ENCODE measurements around the gene MLH3. TPM values are rescaled to one million over a fixed set of nuclear protein-coding genes. Genes with fewer than 3 reads are reported as not detected.

Gene MLH3
- total and polyA plus RNA-seq, 2 experiments from 2014 or later, result 10.7 to 14.7 TPM

Small RNAs within 50 kb of the gene (small RNA-seq; reads per million reads assigned to genes)
- not detected for gene RNU6-689P (ENCODE audit: low replicate concordance)

Other genes starting within 250 kb of the MLH3 start
- 0.31 TPM in 1 of 2 replicates, not detected in the other for gene PROX2, start 175.3 kb downstream of the MLH3 start, total RNA-seq (2014; rRNA removed; shearing (Covaris generic))
- gene PROX2, start 175.3 kb downstream of the MLH3 start, polyA plus RNA-seq (2016; fragmentation: Nextera tagmentation; extraction: Ambion mirVana), result 0.06 and 0.09 TPM in 2 replicates
- 102 and 106 TPM in 2 replicates for gene DLST, start 169.6 kb downstream of the MLH3 start, total RNA-seq (2014; rRNA removed; shearing (Covaris generic))
- 11.2 TPM in 2 replicates for gene DLST, start 169.6 kb downstream of the MLH3 start, polyA plus RNA-seq (2016; fragmentation: Nextera tagmentation; extraction: Ambion mirVana)
- gene RPS6KL1, start 128.2 kb downstream of the MLH3 start, total RNA-seq (2014; rRNA removed; shearing (Covaris generic)), result 6.5 and 11.6 TPM in 2 replicates
- gene RPS6KL1, start 128.2 kb downstream of the MLH3 start, polyA plus RNA-seq (2016; fragmentation: Nextera tagmentation; extraction: Ambion mirVana), result 4.6 and 5.6 TPM in 2 replicates
- gene PGF, start 95.9 kb downstream of the MLH3 start, total RNA-seq (2014; rRNA removed; shearing (Covaris generic)), result 6.3 and 9.5 TPM in 2 replicates
- 2.9 and 5.1 TPM in 2 replicates for gene PGF, start 95.9 kb downstream of the MLH3 start, polyA plus RNA-seq (2016; fragmentation: Nextera tagmentation; extraction: Ambion mirVana)
- 39.2 and 41.4 TPM in 2 replicates for gene EIF2B2, start 48.5 kb downstream of the MLH3 start, total RNA-seq (2014; rRNA removed; shearing (Covaris generic))
- gene EIF2B2, start 48.5 kb downstream of the MLH3 start, polyA plus RNA-seq (2016; fragmentation: Nextera tagmentation; extraction: Ambion mirVana), result 36.4 and 40.5 TPM in 2 replicates
- 18.4 and 23.0 TPM in 2 replicates for gene ACYP1, start 12.6 kb upstream of the MLH3 start, total RNA-seq (2014; rRNA removed; shearing (Covaris generic))
- 91.5 and 104 TPM in 2 replicates for gene ACYP1, start 12.6 kb upstream of the MLH3 start, polyA plus RNA-seq (2016; fragmentation: Nextera tagmentation; extraction: Ambion mirVana)
- gene ZC2HC1C, start 18.2 kb upstream of the MLH3 start, total RNA-seq (2014; rRNA removed; shearing (Covaris generic)), result 0.90 and 3.7 TPM in 2 replicates
- 2.8 and 3.7 TPM in 2 replicates for gene ZC2HC1C, start 18.2 kb upstream of the MLH3 start, polyA plus RNA-seq (2016; fragmentation: Nextera tagmentation; extraction: Ambion mirVana)
- 31.1 and 37.3 TPM in 2 replicates for gene NEK9, start 75.6 kb upstream of the MLH3 start, total RNA-seq (2014; rRNA removed; shearing (Covaris generic))
- gene NEK9, start 75.6 kb upstream of the MLH3 start, polyA plus RNA-seq (2016; fragmentation: Nextera tagmentation; extraction: Ambion mirVana), result 13.9 and 16.3 TPM in 2 replicates
- gene TMED10, start 125.1 kb upstream of the MLH3 start, total RNA-seq (2014; rRNA removed; shearing (Covaris generic)), result 196 and 237 TPM in 2 replicates
- 144 and 180 TPM in 2 replicates for gene TMED10, start 125.1 kb upstream of the MLH3 start, polyA plus RNA-seq (2016; fragmentation: Nextera tagmentation; extraction: Ambion mirVana)
- 39.7 and 47.3 TPM in 2 replicates for gene FOS, start 227.4 kb upstream of the MLH3 start, total RNA-seq (2014; rRNA removed; shearing (Covaris generic))
- gene FOS, start 227.4 kb upstream of the MLH3 start, polyA plus RNA-seq (2016; fragmentation: Nextera tagmentation; extraction: Ambion mirVana), result 48.6 and 54.8 TPM in 2 replicates